Thyroid gland (tissue), 4 donors: ENCODE data around the gene RRM2. TPM values are rescaled to one million over a fixed set of nuclear protein-coding genes. Genes with fewer than 3 reads are reported as not detected.
A peak's percentile ranks its signal among the peaks of the same experiment; 100 is the strongest.

Source experiments
- DNase-seq, 2 donors: peaks; one replicate each; pipeline ENCODE4 v3.0.0-alpha.2; 2019
- H3K27ac ChIP-seq, 3 donors: fragments of 200-600 bp; sonication (generic); 1 replicate in 2 of 3; 2 replicates in 1 of 3; pipeline ENCODE4 v1.5.1; 2016 to 2019; ENCODE audit warnings: mild to moderate bottlenecking in 1 of 3, moderate library complexity in 1 of 3
- H3K27me3 ChIP-seq: fragments of 200-600 bp; sonication (generic); one replicate; pipeline ENCODE4 v1.5.1; 2019
- H3K36me3 ChIP-seq, 2 donors: fragments of 200-600 bp; sonication (generic); one replicate each; pipeline ENCODE4 v1.5.1; 2016 to 2019
- H3K4me1 ChIP-seq, 2 donors: fragments of 200-600 bp; sonication (generic); one replicate each; pipeline ENCODE4 v1.5.1; 2017 to 2019
- H3K4me3 ChIP-seq, 3 donors: fragments of 200-600 bp; sonication (generic); replicated peaks in 1 of 3; 1 replicate in 2 of 3; 2 replicates in 1 of 3; pipeline ENCODE4 v1.5.1; 2016; ENCODE audit warnings: mild to moderate bottlenecking in 1 of 3
- H3K9me3 ChIP-seq: fragments of 200-600 bp; sonication (generic); one replicate; pipeline ENCODE4 v1.5.1; 2017
- POLR2A ChIP-seq, 2 donors: fragments of 450-650 bp; IDR thresholded peaks; one replicate each; pipeline ENCODE4 v1.6.1; 2017; ENCODE audit warnings: antibody characterized with exemption in 2 of 2, mild to moderate bottlenecking in 2 of 2, moderate library complexity in 1 of 2
- WGBS, 2 donors: methylation state at CpG; one replicate each; pipeline ENCODE4 v1.1.5; 2017; 5-methylcytosine and 5-hydroxymethylcytosine counted together
- intact Hi-C: fragments of 100-400 bp; cut with DNase I; formaldehyde crosslinking; loops from one replicate; pipeline ENCODE4 v1.15.1; 2023
- total RNA-seq, 4 donors: library from RNA; depleted of rRNA; stranded (reverse); fragments of >200 nt; gene quantifications; one replicate each; pipeline ENCODE4 v1.2.3, GENCODE V29; 2016
- TF ChIP-seq, protein P1 (sequence below), 6 experiments: fragments of 200-600 bp in 3 of 6; fragments of 450-650 bp in 3 of 6; sonication (generic) in 3 of 6; IDR thresholded peaks; one replicate each; pipeline ENCODE4 v1.5.1; 2016 to 2019; ENCODE audit warnings: antibody characterized with exemption in 6 of 6, mild to moderate bottlenecking in 2 of 6, inconsistent platforms in 1 of 6, moderate library complexity in 1 of 6

Gene RRM2
- total RNA-seq, 4 donors from 2014 or later = 0.27 to 0.83 (median 0.75) TPM; not detected in 1

GRCh38 chr2:10120877-10121574 lies 1.5 kb upstream of the RRM2 start:
- Histone ChIP-seq H3K4me1 (peaks cover 14 to 23% of the 10 kb centered on the region in 2 donors), H3K27ac (no peak overlapping the region), H3K36me3 (no peaks in the 10 kb centered on the region), H3K4me3 (peak overlapping the region; percentile 39 to 66 (median 51)), H3K9me3 (no peaks in the 10 kb centered on the region), H3K27me3 (peaks cover 7% of the 10 kb centered on the region)
- 27% methylated on average over 13 of the region's 13 CpGs for WGBS, 2 donors
- no peak for TF ChIP-seq POLR2A (IDR thresholded peaks at IDR 0.05)
- TF ChIP-seq, protein P1, sequence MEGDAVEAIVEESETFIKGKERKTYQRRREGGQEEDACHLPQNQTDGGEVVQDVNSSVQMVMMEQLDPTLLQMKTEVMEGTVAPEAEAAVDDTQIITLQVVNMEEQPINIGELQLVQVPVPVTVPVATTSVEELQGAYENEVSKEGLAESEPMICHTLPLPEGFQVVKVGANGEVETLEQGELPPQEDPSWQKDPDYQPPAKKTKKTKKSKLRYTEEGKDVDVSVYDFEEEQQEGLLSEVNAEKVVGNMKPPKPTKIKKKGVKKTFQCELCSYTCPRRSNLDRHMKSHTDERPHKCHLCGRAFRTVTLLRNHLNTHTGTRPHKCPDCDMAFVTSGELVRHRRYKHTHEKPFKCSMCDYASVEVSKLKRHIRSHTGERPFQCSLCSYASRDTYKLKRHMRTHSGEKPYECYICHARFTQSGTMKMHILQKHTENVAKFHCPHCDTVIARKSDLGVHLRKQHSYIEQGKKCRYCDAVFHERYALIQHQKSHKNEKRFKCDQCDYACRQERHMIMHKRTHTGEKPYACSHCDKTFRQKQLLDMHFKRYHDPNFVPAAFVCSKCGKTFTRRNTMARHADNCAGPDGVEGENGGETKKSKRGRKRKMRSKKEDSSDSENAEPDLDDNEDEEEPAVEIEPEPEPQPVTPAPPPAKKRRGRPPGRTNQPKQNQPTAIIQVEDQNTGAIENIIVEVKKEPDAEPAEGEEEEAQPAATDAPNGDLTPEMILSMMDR (IDR thresholded peaks at IDR 0.05) = no peak
- DNase-seq = no peak
- intact Hi-C loops = loop anchor here (10.0 kb wide), 1 partner anchor 544 kb away; no protein-coding TSS in a partner anchor

- 0 to 5% methylated on average over 18 of the region's 18 CpGs for WGBS, 2 donors
- Histone ChIP-seq H3K4me1 (peaks cover 14 to 23% of the 10 kb centered on the region in 2 donors), H3K36me3 (no peaks in the 10 kb centered on the region), H3K27ac (no peak overlapping the region), H3K4me3 (no peak overlapping the region), H3K9me3 (no peaks in the 10 kb centered on the region), H3K27me3 (peaks cover 7% of the 10 kb centered on the region)
- no peak for DNase-seq
- intact Hi-C loops = loop anchor here (10.0 kb wide), 1 partner anchor 542 kb away; no protein-coding TSS in a partner anchor
- TF ChIP-seq, protein P1 (IDR thresholded peaks at IDR 0.05) = no peak
- TF ChIP-seq POLR2A (IDR thresholded peaks at IDR 0.05) = no peak
Observed at GRCh38 chr2:10123281-10123680, 742 bp downstream of the RRM2 start.

- peaks cover 14 to 23% of the 10 kb centered on the region in 2 donors for H3K4me1 ChIP-seq
- peaks cover 7% of the 10 kb centered on the region for H3K27me3 ChIP-seq
- H3K27ac ChIP-seq = no peak overlapping the region
- WGBS, 2 donors = 12 to 23% methylated on average over 5 of the region's 5 CpGs
- H3K4me3 ChIP-seq = no peak overlapping the region
- TF ChIP-seq, protein P1 (IDR thresholded peaks at IDR 0.05) = peak; percentile 15 to 68 (median 58)
- TF ChIP-seq POLR2A (IDR thresholded peaks at IDR 0.05) = no peak
- no peaks in the 10 kb centered on the region for H3K36me3 ChIP-seq
- intact Hi-C loops = loop anchor here (2.0 to 10.0 kb wide), 2 partner anchors 310 to 540 kb away; no protein-coding TSS in a partner anchor
- DNase-seq = peak; percentile 16 to 21
- H3K9me3 ChIP-seq = no peaks in the 10 kb centered on the region
Observed at GRCh38 chr2:10124538-10125045, 2.1 kb downstream of the RRM2 start.

DNA sequence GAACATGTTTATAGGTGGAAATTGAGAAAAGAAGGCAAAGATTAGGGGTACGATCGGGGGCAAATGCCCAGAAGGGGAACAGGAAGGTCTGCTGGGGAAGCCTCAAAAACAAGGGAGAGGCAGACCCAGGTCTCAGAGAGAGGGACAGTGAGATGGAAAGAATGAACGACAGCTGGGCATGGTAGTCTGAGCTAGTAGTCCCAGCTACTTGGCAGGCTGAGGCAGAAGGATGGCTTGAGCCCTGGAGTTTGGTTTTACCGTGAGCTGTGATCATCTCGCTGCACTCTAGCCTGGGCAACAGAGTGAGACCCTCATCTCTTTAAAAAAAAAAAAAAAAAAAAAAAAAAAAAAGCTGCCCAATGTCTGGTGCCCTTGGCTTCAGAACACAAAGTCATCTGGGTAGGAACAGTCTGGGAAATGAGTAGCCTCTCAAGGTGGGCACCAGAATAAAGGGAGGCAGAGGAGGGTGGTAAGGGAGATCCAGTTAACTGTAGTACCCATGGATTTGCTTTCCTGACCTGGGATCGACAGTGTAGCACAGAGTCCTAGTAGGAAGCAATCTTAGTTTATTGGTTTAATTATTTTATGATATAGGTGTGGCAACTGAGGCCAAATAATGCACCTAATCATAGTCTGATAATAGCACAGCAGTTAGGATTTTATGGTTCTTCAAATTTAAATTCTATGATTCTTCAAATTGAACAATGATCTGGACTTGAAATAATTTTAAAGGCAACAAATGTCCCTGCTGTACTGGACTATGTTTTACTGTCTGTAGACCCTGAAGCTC lies 3.5 kb downstream of the RRM2 start:
- peaks cover 9 to 19% of the 10 kb centered on the region in 2 donors for H3K4me1 ChIP-seq
- TF ChIP-seq, protein P1 (IDR thresholded peaks at IDR 0.05) = no peak
- no peaks in the 10 kb centered on the region for H3K9me3 ChIP-seq
- H3K27ac ChIP-seq = no peak overlapping the region
- H3K27me3 ChIP-seq = peaks cover 7% of the 10 kb centered on the region
- 84 to 89% methylated on average over 6 of the region's 6 CpGs for WGBS, 2 donors
- intact Hi-C loops = loop anchor here (2.0 to 10.0 kb wide), 2 partner anchors 309 to 539 kb away; no protein-coding TSS in a partner anchor
- no peak for DNase-seq
- no peak overlapping the region for H3K4me3 ChIP-seq
- no peaks in the 10 kb centered on the region for H3K36me3 ChIP-seq
